Stimulated activated CD4-positive, alpha-beta T cell treated with anti-CD3 and anti-CD28 coated beads, Interleukin-2, amount 100 ng/mL, for 48 hours (primary cell): ENCODE results near the gene ACSS3.
"Not testable (repeated sequence)": the region's sequence is repeated elsewhere in the genome, so short reads cannot be mapped to it uniquely, and the experiment has no call there.

Source experiments
- DNase-seq, 2 donors: peaks; one replicate each; pipeline ENCODE4 v3.0.0-alpha.2; 2020

The ACSS3 gene

DNA sequence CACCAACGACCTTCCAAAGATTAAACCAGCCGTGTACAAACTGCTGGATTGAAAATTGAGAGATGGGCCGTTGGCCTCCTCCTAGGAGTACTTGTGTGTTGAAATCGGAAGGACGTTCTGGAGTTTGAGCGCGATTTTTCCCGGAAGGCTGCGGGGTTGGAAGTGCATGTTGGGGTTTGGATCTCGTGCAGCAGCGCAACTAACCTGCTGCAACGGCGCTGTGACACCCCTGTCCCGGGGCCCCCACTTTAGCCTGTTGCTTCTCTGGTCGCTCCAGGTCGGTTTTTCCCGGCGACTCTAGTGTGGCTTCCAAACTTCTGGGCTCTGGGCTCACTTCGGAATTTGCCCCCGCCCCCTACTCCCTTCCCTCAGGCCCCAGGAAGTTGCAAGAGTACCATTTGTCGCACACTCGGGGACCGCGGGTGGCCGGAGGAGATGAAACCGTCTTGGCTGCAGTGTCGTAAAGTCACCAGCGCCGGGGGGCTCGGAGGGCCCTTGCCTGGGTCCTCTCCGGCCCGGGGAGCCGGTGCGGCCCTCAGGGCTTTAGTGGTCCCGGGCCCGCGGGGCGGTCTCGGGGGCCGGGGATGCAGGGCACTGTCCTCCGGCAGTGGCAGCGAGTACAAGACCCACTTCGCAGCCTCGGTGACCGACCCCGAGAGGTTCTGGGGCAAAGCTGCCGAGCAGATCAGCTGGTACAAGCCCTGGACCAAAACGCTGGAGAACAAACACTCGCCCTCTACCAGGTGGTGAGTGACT, at the start of gene ACSS3:
Gene ACSS3, plus strand, starts transcription at position 394 of the 756 bp plus-strand sequence. Its CDS starts 42 bp downstream, at position 436.
- no peak for DNase-seq

GRCh38 chr12:81034926-81035325, 43.0 kb upstream of the ACSS3 start:
- DNase-seq: no peak

DNA sequence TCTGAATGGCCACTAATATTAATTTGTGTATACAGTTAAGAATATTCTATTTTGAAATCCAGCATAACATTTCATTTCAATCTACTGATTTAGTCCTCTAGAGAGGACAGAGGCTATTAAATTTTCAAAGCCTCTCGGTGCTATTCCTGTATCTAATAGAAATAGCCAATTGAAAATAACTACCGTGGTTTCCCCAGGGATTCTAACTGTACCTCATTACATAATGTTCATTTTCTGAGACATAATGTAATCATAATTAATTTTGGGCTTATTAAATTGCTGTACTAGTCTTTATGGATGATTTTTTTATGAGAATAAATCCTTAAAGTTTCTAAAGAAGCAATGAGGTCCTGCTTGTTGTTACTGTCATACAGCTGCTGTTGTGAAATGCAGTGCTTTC, 38.6 kb upstream of the ACSS3 start:
- DNase-seq: no peak

GRCh38 chr12:81043979-81044740, 33.7 kb upstream of the ACSS3 start:
- DNase-seq: no peak

DNA sequence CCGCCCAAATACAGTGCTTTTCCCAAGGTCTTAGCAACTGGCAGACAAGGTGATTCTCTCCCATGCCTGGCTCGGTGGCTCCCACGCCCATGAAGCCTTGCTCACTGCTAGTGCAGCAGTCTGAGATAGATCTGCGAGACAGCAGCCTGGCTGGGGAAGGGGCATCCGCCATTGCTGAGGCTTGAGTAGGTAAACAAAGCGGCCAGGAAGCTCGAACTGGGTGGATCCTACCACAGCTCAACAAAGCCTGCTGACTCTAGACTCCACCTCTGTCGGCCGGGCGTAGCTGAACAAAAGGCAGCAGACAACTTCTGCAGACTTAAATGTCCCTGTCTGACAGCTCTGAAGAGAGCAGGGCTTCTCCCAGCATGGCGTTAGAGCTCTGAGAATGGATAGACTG, 12.9 kb upstream of the ACSS3 start:
- not testable (repeated sequence) for DNase-seq

GRCh38 chr12:81070846-81071245, 7.0 kb upstream of the ACSS3 start:
- DNase-seq: no peak

DNA sequence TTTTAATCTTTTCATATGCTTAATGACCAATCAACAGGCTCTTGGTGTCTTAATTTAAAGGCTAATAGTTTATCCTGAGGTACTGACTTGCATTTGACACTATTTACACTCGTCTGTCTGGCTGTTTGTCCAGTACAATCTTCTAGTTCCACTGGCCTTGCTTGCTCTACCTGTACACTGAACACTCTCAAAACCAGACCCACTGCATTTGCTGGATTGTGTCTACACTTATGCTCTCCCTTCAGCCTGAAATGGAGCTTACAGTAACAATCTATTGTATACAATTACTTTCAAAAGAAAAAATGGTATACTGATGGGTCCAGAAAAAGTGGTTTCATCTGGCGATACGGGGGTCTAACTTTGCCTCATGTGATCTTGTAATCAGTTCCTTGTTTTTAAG, 2.3 kb upstream of the ACSS3 start:
- no peak for DNase-seq

DNA sequence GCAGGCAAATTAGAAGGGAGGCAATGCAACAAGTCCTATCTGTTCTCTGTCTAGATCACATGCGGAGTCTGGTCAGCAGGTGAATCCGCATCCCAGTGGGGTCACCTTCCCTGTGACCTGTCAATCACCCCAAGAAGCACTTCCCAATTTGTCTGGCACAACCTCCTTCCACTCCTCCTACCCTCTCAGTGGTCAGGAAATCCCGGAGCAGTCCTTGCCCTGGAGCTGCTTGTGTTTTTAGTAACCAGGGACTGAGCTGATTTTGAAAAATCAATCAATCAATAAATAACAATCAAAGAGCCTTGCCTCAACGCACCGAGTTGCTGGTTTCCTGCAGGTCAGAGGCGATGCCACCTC, 572 bp upstream of the ACSS3 start:
- DNase-seq: no peak

DNA sequence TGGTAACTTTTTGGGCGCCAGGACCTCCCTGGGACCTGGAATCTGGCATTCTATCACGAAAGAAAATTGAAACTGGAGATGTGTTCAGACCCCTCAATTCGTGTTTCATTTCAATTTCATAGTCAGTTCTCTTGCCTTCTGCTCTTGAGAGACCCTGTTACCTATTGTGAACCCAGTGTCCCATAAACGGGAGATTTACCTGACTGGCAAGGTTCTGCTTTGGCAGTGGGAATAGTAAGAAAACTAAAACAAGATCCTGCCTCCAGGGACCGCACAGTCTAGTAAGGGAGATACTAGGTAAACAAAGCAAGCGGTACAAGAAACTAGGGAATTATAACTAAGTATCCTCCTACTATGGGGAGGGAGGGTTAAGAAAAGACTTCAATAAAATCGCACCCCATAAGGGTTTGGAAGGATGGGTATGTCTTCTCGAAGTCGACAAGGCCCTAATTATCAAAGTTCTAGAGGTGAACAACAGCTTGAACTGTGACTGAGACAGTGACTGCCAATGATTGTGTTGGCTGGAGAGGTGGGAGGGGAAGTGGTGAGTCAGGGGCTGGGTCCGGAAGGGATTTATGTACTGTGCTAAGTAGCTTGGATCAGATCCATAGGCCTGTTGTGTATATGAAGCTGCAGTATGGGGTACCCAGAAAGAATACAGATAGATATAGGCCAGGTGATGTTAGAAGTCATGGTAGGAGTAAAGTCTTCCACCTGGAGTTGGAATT, 754 bp downstream of the ACSS3 start:
- no peak for DNase-seq

DNA sequence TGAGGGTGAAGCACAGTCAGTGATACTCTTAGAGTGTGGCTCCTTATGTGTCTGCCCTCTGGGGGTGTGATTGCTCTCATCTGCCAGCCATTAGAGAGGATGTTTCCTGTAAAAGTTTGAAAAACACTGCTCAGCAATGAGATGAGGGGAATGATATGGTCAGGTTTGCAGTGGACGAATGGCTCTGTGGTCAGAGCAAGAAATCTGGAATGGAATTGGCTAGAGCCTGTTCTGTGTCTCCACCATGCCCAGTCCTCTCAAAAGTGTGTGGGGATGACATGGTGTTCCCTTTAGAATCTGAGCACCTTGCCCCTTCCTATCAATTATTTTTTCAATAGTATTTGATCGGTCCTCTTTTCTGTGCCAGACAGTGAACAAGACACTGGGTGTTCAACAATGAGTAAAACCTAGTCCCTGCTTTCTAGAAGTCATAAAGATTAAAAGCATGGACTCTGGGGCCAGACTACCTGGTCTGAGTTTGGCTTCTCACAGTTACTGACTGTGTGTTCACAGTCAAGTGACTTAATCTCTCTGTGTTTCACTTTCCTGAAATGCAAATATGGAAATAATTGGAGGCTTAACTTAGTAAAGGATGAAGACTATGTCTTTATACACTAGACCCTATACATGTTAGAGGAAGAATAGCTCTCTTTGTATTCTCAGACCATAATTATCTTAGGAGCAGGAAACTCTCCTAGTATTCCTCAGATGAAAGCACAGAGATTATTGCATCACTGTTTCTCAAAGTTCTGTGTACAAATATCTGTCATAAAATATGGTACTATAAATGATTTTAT, 1.6 kb downstream of the ACSS3 start:
- DNase-seq: no peak

- no peak for DNase-seq
These were observed 2.6 kb downstream of the ACSS3 start for GRCh38 chr12:81080431-81080983.

- DNase-seq: no peak
These were observed 3.8 kb downstream of the ACSS3 start for GRCh38 chr12:81081726-81082125.

DNA sequence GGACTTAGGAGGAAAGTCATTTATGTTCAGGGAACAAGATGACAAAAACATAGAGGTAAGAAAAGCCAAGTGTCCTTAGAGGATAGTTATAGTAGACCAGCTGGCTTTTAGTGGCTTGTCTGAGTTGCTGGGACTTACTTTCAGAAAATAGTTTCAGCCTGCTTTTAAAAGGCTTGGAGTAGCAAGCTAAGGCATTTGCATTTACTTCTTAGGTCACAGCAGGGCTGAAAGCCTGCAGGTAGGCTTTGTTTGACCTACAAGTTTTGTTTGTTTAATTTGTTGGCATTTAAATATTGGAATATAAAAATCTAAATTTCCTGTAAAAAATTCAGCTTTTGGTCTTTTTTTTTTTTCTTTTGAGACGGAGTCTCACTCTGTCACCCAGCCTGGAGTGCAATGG, 5.1 kb downstream of the ACSS3 start:
- DNase-seq: no peak

- DNase-seq: no peak
These were observed 6.1 kb downstream of the ACSS3 start for GRCh38 chr12:81083906-81084513.

- DNase-seq: no peak
These were observed 7.0 kb downstream of the ACSS3 start for GRCh38 chr12:81084811-81085350.

GRCh38 chr12:81085832-81086231, 8.0 kb downstream of the ACSS3 start:
- DNase-seq: no peak

DNA sequence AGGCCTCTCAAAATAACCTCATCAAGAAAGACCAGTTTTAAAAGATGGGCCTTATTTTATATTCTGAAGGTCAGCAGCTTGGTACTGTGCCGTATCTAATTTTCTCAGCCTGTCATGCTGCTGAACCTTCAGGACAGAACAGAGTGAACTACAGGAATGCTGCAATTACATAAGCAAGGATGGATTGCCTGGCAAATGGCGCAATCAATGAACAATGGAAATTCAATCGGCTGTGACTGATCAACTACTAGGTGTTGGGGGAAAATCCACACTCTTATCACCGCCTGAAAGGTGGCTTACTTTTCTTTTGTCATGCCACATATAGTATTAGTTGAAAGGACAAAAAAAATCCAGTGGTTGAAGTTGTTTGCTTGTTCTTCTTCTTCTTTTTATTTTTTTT, 8.5 kb downstream of the ACSS3 start:
- no peak for DNase-seq

GRCh38 chr12:81088221-81088620, 10.3 kb downstream of the ACSS3 start:
- no peak for DNase-seq

DNA sequence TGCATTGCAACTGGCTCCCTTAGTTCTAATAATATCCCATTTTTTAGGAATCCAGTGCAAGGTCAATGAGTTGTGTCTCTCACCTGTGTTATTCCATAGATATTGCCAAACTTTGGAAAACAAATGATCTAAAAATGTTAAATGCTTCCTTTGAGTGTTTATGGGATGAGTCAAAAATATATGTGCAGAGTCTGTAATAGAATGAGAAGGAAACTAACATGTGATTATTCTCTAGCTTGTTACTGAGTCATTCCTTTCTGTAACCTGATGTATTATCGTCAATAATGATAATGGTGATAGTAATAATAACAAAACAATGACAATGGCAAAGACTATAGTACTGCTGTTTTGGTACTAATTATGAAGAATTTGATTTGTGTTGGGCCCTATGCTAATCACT, 11.5 kb downstream of the ACSS3 start:
- no peak for DNase-seq

DNA sequence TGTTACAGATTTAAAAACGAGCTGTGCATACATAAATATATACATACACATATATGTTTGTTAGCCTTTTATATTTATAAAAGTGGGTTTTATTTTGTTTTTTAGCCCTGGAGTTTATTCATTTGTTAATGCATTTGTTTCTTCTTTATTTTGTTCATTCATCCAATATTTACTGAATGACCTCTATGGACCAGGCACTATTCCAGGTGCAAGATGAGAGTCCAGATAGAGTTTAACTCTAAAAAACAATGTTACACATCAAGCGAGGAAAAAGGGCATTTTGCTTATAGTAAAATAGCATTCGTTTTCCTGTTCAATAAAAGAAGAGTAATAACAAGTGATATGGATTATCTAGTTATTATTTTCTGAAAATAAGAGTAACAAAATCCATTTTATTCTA, 14.2 kb downstream of the ACSS3 start:
- no peak for DNase-seq

DNA sequence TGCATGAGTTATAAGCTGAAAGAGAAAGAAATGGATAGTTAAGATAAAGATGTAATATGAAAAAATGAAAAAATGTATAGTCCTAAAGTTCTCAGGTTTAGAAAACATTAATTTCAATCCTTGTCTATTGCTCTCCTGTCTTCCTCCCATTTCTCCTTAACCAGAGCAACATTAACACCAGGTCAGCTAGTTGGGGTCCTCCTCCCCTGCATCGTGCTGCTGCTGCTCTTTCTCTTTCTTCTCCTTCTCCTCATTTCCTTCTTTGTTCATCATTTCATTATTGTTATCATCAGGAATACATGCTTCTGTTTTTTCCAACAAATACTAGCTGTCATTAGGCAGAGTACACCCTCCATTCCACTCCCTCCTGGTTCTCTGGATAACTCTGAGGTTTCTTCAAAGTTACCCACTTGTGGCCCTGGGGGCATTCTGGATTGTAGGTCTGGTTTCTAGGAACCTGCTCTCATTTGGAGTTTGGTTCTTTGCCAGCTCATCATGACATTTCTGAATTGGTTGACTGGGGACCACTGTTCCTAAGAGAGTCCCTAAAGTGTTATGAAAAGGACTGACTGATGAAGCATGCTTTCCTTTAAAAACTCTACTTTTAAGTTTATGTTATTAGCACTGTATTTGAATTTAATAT, 17.0 kb downstream of the ACSS3 start:
- DNase-seq: no peak
